Breast epithelium (tissue), 3 donors: ENCODE measurements around the gene ZC3H4.

Experiments
- CTCF ChIP-seq, 3 donors: fragments of 450-650 bp; IDR thresholded peaks; one replicate each; pipeline ENCODE4 v1.5.1; 2016 to 2017; ENCODE audit warnings: antibody characterized with exemption in 3 of 3, mild to moderate bottlenecking in 3 of 3, moderate library complexity in 3 of 3
- POLR2A ChIP-seq: fragments of 450-650 bp; IDR thresholded peaks from one replicate; pipeline ENCODE4 v1.6.1; 2016; ENCODE audit warnings: antibody characterized with exemption, mild to moderate bottlenecking, moderate library complexity
- POLR2AphosphoS5 ChIP-seq, 3 donors: sonication (generic); formaldehyde crosslinking; IDR thresholded peaks; one replicate each; pipeline ENCODE4 v1.6.1; 2017; ENCODE audit warnings: antibody characterized with exemption in 3 of 3

- TF ChIP-seq POLR2A (no peak), CTCF (IDR thresholded peaks at IDR 0.05) (no peak), POLR2AphosphoS5 (IDR thresholded peaks at IDR 0.05) (no peak)
Observed at GRCh38 chr19:47044946-47045866, 68.4 kb downstream of the ZC3H4 start.
